ENCODE measurements around the gene PEX19.

The PEX19 gene

GRCh38 chr1:160284220-160284781 is 632 bp downstream of the PEX19 start:
- no peak for TF ChIP-seq CTCF (IDR thresholded peaks at IDR 0.05; ENCODE audit: control extremely low read depth, extremely low read depth, low read depth, missing control alignments)
- ChIA-PET POLR2A (no interaction called here), CTCF (interaction anchor here (0.6 to 3.4 kb wide), 7 partner anchors 23 to 95 kb away, joined by 3 to 15 read pairs (median 3); partner anchors contain the start of gene DCAF8)
- peak; percentile 19 for DNase-seq (ENCODE audit: extremely low spot score)

GRCh38 chr1:160282807-160283206 is 2.1 kb downstream of the PEX19 start:
- DNase-seq (ENCODE audit: extremely low spot score): no peak
- TF ChIP-seq CTCF (IDR thresholded peaks at IDR 0.05; ENCODE audit: control extremely low read depth, extremely low read depth, low read depth, missing control alignments): no peak
- ChIA-PET CTCF (interaction anchor here (1.6 to 12.9 kb wide), 2 partner anchors 8 to 93 kb away, joined by 3 to 116 read pairs; no protein-coding TSS in a partner anchor), POLR2A (no interaction called here)

- TF ChIP-seq CTCF (IDR thresholded peaks at IDR 0.05; ENCODE audit: control extremely low read depth, extremely low read depth, low read depth, missing control alignments): no peak
- POLR2A ChIA-PET: no interaction called here
- CTCF ChIA-PET: interaction anchor here (1.2 to 12.9 kb wide), 3 partner anchors 12 to 14 kb away, joined by 5 to 116 read pairs (median 5); no protein-coding TSS in a partner anchor
- no peak for DNase-seq (ENCODE audit: extremely low spot score)
Measured at GRCh38 chr1:160277987-160278386, 6.9 kb downstream of the PEX19 start.

GRCh38 chr1:160277330-160277729 is 7.6 kb downstream of the PEX19 start:
- no peak for TF ChIP-seq CTCF (IDR thresholded peaks at IDR 0.05; ENCODE audit: control extremely low read depth, extremely low read depth, low read depth, missing control alignments)
- DNase-seq (ENCODE audit: extremely low spot score): no peak
- ChIA-PET POLR2A (no interaction called here), CTCF (interaction anchor here (0.9 to 12.9 kb wide), 4 partner anchors 11 to 13 kb away, joined by 3 to 116 read pairs (median 5); no protein-coding TSS in a partner anchor)

- CTCF ChIA-PET: interaction anchor here (1.6 to 12.9 kb wide), 3 partner anchors 10 to 19 kb away, joined by 3 to 116 read pairs (median 6); no protein-coding TSS in a partner anchor
- DNase-seq (ENCODE audit: extremely low spot score): no peak
- POLR2A ChIA-PET: no interaction called here
- TF ChIP-seq CTCF (IDR thresholded peaks at IDR 0.05; ENCODE audit: control extremely low read depth, extremely low read depth, low read depth, missing control alignments): no peak
Measured at GRCh38 chr1:160271025-160271424, 13.9 kb downstream of the PEX19 start.

- TF ChIP-seq CTCF (IDR thresholded peaks at IDR 0.05; ENCODE audit: control extremely low read depth, extremely low read depth, low read depth, missing control alignments): no peak
- CTCF ChIA-PET: interaction anchor here (0.7 to 6.9 kb wide), 3 partner anchors 16 to 62 kb away, joined by 3 to 56 read pairs (median 3); no protein-coding TSS in a partner anchor
- POLR2A ChIA-PET: no interaction called here
Measured at GRCh38 chr1:160267284-160267991, 17.5 kb downstream of the PEX19 start.

More at GRCh38 chr1:160267284-160267991, 17.5 kb downstream of the PEX19 start:
- DNase-seq (ENCODE audit: extremely low spot score): no peak

Measured in GM10248 (cell line).